Measurements from ENCODE around the gene MAP1LC3A.
A peak's percentile ranks its signal among the peaks of the same experiment; 100 is the strongest.

Gene MAP1LC3A

DNA sequence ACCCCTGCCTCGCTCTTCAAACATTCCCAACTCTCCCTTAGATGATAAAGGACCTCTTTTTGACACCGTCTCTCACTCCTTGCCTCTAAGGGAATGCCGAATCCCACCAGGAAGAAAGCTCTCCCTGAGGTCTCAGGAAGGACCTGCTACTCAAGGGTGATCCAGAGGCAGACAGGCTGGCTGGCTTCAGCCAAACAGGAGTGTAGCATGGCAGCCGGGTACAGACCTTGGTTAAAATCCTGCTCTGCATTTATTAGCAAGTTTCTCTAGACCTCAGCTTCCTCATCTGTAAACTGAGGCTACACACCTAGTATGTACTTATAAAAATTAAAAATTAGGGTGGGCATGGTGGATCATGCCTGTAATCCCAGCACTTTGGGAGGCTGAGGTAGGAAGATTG lies 17.2 kb downstream of the MAP1LC3A start:
- no peak for DNase-seq (ENCODE audit: low read depth)

DNA sequence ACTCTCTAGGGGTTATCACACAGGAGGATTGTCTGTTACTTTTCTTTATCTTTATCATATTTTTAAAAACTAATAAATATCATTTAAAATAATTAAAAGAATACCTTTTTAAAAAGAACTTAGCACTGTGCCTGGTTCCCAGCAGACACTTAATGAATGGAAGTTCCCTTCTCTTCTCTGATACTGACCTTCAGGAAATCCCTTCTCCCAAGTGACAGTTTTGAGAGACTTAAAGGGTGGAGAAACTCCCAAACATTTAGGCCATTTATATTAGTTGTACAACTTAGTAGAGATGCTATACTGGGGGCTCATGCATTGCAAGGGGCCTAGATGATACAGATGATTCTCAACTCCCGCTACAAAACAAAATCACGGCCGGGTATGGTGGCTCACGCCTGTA lies 18.5 kb downstream of the MAP1LC3A start:
- DNase-seq (ENCODE audit: low read depth): no peak

GRCh38 chr20:34578025-34578424 lies 19.5 kb downstream of the MAP1LC3A start:
- DNase-seq (ENCODE audit: low read depth): no peak

DNA sequence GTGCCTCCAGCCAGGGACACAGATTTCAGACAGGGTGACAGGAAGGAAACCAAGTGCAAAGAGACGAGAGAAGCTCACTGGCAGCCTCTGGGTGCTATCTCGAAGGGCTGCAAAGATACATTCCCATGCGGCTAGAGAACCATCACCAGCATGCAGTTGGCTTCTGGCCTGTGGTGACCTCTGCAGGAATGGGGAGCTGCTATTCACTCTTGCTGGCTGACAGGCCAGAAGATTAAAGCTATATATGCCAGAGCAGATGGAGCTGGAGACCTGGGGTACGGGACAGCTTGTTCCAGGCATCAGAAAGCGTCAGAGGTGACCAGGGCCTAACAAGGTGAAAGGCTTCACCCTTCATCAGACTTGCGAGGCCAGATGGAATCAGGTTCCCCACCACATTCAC lies 20.0 kb downstream of the MAP1LC3A start:
- no peak for DNase-seq (ENCODE audit: low read depth)

DNA sequence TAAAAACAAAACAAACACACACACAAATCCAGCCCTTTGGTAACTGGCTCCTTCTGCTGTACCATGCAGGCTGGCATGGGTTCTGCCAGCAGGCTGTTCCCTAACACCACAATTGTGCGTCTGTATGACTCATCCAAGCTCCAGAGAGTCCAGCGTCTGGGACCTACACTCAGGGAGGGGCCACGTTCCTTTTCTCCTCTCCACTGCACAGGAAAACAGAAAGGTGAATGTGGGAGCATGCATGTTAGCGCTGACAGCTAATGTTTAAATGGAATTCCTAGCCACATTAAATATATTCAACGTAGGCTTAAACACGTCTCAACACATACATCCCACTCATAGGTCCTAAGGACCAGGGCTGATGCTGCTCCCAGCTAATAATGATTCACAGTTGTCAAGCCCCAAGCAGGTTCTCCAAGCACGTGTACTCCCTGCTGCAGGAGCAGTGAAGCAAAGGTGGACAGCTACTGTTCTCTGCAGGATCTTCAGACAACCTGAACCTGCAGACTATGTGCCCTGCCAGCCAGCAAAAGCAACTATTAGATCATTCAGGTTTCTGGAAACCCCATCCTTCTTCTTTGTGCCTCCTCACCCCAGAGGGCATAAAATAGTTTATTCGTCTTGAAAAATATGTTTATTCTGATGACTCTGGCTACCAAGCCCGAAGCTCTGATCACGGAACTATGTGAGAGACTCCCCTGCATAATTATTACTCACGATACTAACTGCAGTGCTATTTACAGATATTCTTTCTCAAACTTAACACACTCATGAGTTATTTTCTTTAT lies 20.9 kb downstream of the MAP1LC3A start:
- peak; percentile 84 for DNase-seq (ENCODE audit: low read depth)

DNA sequence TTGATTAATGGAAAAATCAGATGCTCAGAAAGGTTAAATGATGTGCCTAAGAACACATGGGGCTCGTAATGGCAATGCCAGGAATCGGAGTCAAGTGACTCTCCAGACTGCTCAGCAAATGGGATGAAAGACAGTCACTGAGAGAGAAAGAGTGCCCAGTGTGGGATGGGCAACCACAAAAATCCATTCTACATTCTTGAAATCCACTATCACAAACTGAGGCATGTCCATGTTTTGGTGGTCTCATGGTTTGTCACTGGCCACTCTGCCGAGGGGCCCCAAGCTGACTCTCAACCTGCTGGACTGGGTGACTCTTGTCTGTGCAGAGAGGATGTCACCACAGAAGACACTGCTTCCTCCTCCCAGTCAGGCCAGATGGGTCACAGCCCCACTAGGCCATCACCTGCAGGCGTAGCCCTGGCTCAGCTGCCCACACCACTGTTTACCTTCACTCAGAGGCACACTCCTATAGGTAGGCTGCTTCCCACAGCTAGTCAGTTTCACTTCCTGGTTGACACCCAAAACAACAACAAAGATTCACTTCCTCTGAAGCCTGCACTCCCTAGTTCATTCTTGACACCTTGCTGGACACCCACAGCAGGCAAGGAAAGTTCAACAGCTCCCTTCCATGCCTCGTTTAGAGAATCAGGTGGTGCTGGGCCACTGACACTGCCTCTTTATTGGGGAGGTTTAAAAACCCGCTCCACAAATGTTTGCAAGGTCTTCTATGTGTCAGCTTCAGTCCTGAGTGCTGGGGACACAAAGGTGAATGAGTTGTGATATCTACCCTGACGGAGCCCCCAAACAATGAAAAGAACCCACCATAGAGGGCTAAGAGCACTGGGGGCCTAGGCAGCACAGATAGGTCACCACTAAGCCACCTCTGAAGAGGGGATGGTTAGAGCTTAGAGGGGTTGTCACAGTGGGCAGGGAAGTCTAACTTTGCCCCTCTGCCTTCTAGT lies 21.7 kb downstream of the MAP1LC3A start:
- peak; percentile 62 for DNase-seq (ENCODE audit: low read depth)

GRCh38 chr20:34581341-34582184 lies 23.0 kb downstream of the MAP1LC3A start:
- peak; percentile 85 for DNase-seq (ENCODE audit: low read depth)

DNA sequence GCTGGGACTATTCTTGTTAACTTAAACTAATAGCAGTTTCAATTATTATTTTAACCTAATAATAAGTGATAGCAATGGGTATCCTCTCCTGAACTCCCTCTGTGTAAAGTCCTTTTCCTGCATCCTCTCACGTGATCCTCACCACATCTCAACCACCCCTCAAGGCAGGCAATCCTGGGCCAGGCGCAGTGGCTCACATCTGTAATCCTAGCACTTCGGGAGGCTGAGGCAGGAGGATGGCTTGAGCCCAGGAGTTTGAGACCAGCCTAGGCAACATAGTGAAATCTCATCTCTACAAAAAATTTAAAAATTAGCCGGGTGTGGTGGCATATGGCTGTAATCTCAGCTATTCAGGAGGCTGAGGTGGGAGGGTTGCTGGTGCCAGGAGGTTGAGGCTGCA lies 23.7 kb downstream of the MAP1LC3A start:
- no peak for DNase-seq (ENCODE audit: low read depth)

GRCh38 chr20:34582911-34583310 lies 24.4 kb downstream of the MAP1LC3A start:
- DNase-seq (ENCODE audit: low read depth): peak; percentile 34

GRCh38 chr20:34583544-34583943 lies 25.0 kb downstream of the MAP1LC3A start:
- no peak for DNase-seq (ENCODE audit: low read depth)

- DNase-seq (ENCODE audit: low read depth): no peak
These were observed 26.5 kb downstream of the MAP1LC3A start for GRCh38 chr20:34585019-34585418.

DNA sequence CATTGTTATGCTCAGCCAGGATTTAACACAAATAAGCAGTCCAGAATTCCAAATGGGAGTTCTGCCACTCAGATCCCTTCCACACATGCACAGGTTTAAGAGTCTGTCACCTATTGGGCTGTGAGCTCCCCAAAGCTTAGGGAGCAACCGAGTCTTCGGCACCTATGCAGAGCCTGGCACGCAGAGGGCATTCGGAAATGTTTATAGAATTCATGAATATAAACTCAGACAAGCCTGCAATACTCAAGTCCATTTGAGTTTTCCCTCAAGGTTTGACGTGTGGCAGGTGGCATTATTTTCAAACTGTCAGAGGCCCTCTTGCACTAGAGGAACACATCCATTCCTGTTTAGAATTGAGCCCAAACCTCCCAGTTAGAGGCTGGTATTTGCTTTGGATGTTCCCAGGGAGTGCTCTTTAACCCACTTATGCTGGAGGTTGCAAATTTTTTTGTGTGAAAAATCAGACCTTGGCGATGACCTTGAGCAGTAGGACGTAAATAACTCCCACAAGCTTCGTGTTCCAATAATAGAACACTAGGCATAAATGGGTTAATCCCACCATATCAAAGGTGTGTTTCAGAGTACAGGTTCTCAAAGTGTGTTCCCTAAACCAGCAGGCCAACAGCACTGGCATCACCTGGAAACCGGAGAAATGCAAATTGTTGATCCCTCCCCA lies 28.1 kb downstream of the MAP1LC3A start:
- DNase-seq (ENCODE audit: low read depth): no peak

- no peak for DNase-seq (ENCODE audit: low read depth)
These were observed 37.1 kb downstream of the MAP1LC3A start for GRCh38 chr20:34595377-34596184.

DNA sequence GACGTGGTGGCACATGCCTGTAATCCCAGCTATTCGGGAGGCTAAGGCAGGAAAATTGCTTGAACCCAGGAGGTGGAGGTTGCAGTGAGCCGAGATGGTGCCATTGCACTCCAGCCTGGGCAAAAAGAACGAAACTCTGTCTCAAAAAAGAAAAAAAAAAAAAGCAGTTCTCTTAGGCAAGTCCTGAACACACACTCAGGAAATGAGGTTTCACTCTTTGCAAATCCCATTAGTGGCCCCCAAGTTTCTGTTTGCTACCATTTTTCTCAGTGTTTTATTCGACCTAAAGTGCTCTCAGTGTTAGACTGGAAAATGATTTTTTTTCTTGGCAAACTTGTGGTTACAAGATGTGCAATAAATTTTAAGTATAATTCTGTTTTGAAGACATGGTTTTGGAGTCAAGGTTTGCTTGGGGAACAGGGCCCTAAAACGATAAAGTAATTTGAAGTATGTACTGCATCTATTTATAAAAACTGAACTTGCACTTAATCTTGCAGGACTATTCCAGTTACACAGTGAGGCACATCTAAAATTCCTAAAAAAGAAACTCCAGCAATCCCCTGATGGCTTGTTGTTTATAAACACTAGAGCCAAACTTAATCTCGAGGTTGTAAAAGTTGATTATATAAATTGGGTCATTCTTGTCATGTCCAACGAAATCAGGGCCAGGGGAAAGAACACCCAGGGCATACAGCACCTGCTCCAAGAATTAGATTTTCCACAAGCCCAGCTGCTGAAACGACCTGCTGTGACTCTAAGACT lies 42.6 kb downstream of the MAP1LC3A start:
- DNase-seq (ENCODE audit: low read depth): no peak

- peak; percentile 70 for DNase-seq (ENCODE audit: low read depth)
These were observed 46.7 kb downstream of the MAP1LC3A start for GRCh38 chr20:34604980-34605788.

DNA sequence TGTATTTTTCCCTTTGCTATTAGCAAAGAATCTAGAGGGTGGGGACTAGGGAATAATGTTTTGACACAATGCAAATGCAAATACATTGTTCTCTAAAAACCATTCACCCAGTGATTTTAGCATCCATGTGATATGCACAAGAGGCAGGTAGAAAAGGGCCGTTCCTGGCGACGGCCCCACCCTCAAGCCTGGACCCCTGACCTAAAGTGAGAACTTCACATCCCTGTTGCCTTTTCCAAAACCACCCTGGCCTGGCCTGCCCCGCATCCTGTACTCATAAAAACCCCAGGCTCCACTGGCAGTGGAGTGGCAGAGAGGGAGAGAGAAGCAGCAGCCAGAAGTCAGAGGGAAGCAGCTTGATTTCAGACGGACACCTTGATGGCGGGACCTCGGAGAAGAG lies 48.5 kb downstream of the MAP1LC3A start:
- no peak for DNase-seq (ENCODE audit: low read depth)
